Glomerular endothelial cell (primary cell): ENCODE measurements around the gene RPS19. TPM values are rescaled to one million over a fixed set of nuclear protein-coding genes. Genes with fewer than 3 reads are reported as not detected.

Experiments used
- DNase-seq: peaks from one replicate; pipeline ENCODE4 v3.0.0-alpha.2; 2011; ENCODE audit warnings: low read depth, low spot score; ENCODE audit errors: extremely low read depth
- total RNA-seq: library from RNA; depleted of rRNA; stranded (reverse); fragments of >200 nt; gene quantifications from 2 replicates; pipeline ENCODE4 v1.2.3, GENCODE V29; 2015

The RPS19 gene
- total RNA-seq, 1 donor from 2014 or later, result 1,545 TPM

DNA sequence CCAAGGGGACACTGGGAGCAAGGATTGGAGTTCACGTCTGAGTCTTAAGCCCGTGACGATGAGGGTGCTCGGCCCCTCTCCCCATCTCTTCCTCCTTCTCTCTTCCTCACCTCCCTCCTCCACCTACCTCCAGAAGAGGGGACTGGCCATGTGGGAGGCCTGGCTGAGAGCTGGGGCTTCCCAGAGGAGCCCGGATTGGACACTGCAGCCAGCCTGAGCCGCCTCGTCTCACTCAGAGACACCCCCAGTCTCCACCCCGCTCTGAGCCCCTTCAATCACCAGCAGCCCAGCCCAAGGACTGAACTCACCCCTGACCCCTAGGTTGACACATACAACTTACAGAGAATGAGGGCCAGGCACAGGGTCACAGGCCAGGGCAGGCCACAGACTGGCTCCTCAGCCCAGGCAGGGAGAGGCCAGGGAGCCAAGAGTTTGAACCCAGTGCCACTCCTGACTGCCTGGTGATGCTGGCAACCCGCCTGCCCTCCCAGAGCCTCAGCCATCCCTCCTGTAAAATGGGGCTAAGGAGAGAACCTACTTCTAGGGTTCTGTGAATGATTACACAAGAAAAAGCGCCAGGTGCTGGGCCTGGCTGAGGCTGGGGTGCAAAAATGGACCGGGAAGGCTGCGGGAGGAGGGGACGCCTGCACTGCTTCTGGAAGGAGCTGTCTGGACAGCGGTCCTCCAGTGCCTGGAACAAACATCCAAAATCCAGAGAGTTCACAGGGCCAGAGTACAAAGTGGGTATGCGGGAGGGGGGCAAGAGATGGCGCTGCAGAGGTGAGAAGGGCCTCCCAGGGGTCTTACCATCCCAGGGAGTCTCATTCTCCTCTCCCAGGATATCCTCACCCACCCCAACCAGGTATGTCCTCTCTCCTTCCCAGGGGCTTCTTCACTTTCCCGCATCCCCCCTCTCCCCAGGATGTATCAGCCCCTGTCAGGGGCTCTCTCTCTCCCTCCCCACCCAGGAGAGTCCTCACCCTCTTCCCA, 18.2 kb downstream of the RPS19 start:
- no peak for DNase-seq

DNA sequence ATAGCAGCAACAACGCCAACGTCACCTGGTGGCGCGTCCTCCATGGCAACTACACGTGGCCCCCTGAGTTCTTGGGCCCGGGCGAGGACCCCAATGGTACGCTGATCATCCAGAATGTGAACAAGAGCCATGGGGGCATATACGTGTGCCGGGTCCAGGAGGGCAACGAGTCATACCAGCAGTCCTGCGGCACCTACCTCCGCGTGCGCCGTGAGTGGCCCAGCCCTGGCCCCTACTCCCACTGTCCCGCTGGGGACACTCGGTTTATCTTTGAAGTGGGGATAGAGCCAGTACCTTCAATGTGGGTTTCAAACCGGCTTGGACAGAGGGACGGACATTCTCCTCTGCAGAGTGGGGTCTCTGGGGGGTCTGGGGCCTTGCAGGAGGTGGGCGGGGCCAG, 19.0 kb downstream of the RPS19 start:
- DNase-seq, result no peak

DNA sequence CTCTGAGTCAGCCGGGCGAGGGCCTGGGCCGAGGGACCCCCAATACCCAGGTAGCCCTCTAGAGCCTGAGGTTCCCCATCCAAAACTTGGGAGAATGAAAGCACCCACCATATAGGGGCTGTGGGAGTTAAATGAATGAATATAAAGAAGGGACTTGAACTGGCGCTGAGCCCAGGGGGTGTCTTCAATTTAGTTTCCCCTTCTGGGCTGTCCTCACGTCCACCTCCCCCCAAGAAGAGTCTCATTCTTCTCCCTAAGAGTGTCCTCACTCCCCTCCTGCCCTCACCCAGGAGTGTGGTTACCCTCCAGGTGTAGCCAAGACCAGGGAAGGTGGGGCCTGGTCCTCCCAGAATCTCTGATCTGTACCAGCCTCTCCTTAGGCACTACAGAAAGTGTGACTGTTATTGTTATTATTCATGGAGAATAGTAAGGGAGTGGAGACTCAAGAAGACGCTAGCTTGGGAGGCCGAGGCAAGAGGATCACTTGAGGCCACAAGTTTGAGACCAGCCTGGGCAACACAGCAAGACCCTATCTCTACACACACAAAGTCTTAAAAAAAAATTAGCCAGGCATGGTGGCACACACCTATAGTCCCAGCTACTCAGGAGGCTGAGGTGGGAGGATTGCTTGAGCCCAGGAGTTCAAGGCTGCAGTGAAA, 19.7 kb downstream of the RPS19 start:
- DNase-seq, result no peak

DNA sequence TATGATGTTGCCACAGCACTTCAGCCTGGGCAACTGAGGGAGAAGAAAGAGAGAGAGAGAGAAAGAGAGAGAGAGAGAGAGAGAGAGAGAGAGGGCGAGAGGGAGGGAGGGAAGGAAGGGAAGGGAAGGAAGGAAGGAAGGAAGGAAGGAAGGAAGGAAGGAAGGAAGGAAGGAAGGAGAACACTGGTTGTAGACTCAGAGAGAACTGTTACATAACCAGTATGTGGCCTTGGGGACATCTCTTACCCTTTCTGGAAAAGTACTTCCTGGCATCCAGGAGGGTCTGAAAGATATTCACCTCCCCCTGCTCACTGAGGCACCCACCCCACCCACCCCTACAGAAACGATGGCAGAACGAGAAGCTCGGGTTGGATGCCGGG, 20.3 kb downstream of the RPS19 start:
- DNase-seq, result no peak

DNA sequence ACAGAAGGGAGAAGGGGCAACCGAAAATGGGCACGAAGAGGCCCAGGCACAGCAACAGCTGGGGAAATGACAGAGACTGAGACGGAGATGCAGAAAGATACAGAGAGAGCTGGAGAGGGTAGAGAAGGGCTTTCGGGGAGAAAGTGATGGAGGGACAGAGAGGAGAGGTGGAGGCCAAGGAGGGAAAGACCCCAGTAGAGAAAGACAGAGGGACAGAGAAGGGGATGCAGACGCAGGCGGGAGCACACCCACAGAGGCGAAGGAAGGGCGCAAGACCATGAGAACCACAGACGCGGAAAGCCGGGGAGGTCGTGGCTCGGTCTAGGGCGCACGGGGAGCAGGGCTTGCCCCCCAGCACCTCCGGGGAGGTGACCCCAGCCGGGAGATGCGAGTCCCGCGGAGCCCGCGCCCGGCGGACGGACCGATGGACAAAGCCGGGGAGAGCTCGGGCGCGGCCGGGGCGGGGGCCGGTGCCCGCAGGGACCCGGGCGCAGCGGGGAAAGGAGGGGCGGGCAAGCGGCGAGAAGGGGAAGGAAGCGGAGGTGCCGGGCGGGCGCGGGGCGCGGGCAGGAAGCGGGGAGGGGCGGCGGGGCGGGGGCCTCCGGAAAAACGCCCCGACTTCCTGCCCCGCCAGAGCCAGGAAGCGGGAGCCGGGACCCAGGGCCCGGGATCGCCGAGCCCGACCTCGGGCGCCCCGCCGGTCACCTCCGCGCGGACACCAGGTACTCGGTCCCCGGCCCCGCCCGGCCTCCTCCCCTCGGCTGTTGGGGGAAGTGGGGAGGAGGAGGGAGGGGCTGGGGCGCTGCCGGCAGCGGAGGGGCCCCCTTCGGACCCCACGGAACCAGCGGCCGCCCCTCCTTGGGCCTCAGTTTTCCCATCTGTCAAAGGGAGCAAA, 22.8 kb downstream of the RPS19 start, which contains the start of gene ARHGEF1:
ARHGEF1 (plus strand) TSS at position 617 of the 895 bp plus-strand sequence. CDS start 4,899 bp downstream, outside the sequence.
- no peak for DNase-seq

- DNase-seq, result no peak
Measured at GRCh38 chr19:41883463-41883820, 23.4 kb downstream of the RPS19 start.

GRCh38 chr19:41883821-41884733, 24.0 kb downstream of the RPS19 start:
- DNase-seq, result peak; percentile 44

DNA sequence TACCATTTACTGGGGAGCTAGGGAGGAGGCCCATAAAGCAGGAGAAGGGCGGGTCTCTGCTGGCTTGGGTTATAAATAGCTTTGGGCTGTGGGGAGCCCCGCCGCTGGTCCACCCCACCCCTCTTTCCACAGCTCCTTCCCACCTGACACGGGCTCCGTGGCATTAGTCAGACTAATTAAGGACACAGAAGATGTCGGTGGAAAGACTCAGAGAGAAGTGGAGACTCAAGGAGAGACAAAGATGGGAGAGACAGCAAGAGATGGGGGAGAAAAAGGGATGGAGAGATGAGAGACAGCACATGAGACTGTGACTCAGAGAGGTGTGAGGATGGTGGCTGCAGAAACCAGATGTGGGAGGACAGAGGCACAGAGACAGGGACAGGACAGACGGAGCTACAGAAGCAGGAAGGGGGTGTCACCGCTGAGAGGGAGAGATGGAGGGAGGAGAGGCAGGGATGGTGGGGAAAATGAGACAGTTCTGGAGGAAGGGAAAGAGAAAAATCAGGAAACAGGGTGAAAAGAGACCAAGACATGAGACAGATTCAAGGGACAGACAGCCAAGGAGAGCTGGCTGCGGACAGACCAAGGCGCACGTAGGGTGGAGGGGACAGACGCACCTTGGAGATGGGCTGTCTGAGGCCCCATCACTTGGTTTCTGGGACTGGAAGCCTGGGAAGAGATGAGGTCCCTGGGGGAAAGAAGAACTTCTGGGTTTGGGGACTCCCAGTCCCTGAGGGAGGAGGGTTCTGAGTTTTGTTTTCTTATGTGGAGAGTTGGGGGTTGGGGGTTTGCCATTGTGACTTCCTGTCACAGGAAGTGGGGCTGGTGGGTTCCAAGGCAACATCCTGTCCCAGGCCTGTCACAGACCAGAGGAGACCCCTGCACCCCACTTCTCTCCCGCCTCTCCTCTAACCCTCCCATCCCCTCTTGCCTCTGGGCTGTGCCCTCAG, 27.0 kb downstream of the RPS19 start:
- DNase-seq, result no peak

DNA sequence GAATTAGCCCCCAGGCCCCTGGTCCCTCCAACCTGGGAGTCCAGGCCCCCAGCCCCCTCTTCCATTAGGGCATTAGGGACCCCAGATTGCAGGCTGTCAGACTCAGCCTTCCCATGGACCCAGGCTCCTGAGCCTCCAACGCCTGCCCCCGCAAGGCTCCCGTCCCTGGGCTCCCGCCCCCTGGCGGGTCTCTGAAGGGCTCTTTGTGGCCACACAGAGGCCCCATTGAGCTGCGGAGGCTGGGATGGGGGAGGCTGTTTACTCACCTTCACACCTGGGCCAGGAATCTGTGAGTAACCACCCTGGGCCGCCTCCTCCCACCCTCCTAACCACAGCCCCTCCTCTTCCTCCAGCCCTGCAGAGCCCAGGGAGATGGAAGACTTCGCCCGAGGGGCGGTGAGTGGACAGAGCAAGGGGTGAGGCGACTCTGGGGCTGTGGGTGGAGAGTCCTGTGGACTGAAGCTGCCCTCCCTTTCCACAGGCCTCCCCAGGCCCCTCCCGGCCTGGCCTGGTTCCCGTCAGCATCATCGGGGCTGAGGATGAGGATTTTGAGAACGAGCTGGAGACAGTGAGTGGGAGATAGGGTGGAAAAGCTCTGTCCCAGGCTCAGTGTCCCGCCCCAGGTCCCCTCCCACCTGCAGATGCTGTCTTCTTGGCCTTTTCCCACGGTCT, 27.8 kb downstream of the RPS19 start:
- no peak for DNase-seq

DNA sequence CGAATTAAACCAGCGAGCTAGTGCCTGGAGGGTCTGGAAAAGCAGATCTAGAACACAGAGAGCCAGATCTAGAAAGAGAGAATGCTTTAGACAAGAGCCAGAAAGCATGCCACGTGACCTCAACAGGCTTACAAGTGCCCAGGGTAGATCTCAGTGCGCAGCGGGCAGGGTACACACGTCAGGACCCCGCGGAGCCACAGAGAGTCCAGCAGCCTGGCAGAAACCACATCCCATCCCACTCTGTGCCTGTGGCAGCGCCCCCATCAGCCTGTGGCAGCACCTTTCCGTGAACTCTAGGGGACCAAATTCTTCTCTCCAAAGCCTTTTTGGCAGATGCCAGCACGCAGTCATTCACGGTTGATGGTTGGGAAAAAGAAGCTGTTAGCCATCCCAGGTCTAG, 28.9 kb downstream of the RPS19 start:
- no peak for DNase-seq

GRCh38 chr19:41889896-41890295, 29.8 kb downstream of the RPS19 start:
- no peak for DNase-seq

DNA sequence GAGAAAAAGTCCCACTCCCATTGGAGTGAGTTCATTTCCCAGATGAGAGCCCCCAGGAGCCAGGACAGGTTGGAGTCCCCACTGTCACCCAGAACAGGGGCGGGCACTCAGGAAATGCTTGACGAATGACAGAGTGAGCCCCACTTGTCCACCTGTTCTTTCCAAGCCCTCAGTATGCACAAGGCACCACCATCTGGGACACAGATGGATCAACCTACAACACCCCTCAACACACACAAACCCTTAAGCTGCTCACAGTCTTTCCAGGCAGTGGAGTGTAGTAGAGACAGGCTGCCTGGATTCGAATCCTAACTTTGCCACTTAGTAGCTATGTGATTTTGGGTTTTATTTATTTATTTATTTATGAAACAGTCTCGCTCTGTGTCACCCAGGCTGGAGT, 30.9 kb downstream of the RPS19 start:
- no peak for DNase-seq

DNA sequence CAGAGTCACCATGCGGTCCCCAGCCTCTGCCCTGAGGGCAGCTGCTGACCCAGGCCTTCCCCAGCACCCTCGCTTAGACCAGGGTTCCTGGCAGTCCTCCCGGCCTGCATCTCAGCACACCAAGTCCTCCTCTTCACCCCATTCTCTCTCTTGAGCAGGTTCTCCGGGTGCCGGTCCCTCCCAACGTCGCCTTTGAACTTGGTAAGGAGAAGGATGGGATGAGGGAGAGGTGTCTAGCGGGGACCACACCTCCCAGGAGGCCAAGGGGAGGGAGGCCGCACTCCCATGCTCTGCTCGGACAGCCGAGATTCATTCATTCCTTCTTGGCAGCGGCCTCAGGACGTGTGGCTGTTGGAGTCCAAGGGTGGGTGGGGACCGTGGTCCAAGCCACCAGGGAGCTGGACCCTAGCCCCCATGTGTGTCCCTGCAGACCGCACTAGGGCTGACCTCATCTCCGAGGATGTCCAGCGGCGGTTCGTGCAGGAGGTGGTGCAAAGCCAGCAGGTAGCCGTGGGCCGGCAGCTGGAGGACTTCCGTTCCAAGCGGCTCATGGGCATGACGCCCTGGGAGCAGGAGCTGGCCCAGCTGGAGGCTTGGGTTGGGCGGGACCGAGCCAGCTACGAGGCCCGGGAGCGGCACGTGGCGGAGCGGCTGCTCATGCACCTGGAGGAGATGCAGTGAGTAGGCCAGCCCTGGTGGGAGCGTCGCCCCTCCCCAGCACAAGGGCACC, 32.3 kb downstream of the RPS19 start:
- DNase-seq, result no peak

- no peak for DNase-seq
Measured at GRCh38 chr19:41893899-41894298, 33.8 kb downstream of the RPS19 start.

DNA sequence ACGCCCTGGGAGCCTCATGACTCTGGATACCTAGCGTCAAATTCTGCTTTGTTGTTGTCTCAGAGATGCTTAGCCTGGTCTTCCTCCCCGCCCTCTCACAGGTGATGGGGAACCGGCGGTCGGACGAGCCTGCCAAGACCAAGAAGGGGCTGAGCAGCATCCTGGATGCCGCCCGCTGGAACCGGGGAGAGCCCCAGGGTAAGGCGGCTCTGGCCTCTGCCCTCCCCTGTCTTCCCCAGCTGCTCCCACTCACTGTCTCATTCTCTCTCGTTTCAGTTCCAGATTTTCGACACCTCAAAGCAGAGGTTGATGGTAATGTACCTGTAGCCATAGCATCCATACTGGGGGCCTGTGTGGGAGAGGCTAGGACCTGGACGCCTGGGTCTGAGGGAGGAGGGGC, 34.3 kb downstream of the RPS19 start:
- no peak for DNase-seq

- DNase-seq, result no peak
Measured at GRCh38 chr19:41895745-41896580, 35.9 kb downstream of the RPS19 start.

GRCh38 chr19:41896581-41896942, 36.5 kb downstream of the RPS19 start:
- DNase-seq, result no peak
